LHCN-M2 (cell line): Measurements from ENCODE around the gene SPATA19. TPM values are rescaled to one million over a fixed set of nuclear protein-coding genes. Genes with fewer than 3 reads are reported as not detected.
A peak's percentile ranks its signal among the peaks of the same experiment; 100 is the strongest.

ENCODE experiments used
- DNase-seq: peaks from one replicate; pipeline ENCODE4 v3.0.0-alpha.2; 2012; ENCODE audit warnings: low read depth
- total RNA-seq: library from RNA; depleted of rRNA; stranded (reverse); fragments of >200 nt; gene quantifications from 2 replicates; pipeline ENCODE4 v1.2.3, GENCODE V29; 2014

The SPATA19 gene
- total RNA-seq, 1 experiment from 2014 or later = not detected

DNA sequence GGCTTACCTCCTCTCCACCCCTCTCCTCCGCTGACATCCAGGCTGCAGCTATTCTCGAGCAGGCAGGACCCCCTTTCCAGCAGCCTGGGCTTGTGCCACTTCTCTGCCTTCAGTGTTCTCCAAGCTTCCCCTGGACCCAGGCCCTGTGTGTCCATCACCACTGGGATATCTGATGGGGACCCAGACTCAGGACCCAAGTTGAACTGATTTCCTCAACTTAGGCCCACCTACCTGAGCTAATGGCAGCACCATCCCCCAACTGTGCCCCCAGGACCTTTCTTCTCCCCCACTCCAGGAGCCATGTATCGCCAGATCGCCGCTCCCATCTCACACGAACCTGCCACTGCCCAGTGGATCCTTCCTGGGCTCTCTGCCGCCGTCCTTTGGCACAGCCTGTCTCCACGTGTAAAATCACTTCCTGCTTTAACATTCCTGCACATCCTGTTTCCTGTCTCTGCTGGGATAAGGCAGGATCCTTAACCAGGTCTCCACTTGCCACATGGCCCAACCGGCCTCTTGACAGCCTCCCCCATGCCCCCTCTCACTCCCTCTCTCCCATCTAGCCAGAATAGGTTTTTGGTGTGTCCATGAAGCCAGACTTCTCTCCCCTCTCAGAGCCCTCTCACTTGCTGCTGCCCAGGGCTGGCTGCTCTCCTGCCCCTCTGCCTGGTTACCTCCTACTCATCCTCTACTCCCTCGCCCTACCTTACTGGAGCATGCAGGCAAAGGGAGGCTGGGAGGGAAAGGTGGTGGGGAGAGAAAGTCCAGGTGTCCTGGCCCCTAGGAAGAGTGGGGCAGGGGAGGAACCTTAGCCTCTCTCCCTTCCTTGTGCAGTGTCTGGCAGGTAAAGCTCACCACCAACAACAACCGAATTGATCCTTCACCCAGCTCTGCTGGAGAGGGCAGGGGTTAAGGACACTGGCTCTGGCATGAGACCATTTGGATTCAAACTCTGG, 9.4 kb downstream of the SPATA19 start:
- no peak for DNase-seq

DNA sequence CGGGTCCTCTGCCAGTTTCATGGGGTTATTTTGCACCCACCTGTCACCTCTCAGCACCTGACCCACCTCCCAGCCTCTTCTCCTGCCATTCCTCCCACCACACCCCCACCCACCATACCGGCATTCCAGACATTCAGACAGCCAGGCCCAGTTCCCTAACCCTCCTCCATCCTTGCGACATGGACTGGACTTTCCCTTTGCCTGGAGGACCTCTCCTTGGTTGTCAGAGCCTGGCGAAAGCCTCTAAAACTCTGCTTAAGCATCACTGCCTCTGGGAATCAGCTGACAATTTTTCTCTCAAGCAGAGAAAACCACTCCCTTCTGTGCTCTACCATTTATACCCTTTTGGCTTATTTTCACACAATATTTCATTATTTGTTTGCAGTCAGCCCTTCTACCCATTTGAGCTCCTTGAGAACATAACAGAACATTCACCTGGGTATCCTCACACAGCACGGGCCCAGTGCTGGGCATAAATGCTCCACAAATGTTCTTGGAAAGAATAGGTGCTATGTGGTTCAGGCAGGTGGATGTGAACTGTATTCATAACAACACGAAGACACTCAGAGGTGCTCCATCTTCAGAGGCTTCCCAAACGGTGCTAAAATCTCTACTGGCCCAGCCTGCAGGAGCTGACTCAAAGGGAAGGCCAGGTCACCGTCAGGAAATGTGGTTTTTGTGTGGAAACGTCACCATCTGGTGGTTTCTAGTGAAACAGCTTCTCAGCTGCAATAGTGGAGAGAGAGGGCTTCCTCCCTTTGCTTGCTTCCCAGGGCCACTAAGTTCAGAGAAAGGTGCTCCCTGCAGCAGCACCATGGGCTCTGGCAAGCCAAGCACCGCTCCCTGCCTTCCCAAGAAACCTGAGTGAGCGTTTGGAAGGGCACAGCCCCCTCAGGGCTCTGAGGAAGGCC, 10.4 kb downstream of the SPATA19 start:
- DNase-seq = peak; percentile 8

DNA sequence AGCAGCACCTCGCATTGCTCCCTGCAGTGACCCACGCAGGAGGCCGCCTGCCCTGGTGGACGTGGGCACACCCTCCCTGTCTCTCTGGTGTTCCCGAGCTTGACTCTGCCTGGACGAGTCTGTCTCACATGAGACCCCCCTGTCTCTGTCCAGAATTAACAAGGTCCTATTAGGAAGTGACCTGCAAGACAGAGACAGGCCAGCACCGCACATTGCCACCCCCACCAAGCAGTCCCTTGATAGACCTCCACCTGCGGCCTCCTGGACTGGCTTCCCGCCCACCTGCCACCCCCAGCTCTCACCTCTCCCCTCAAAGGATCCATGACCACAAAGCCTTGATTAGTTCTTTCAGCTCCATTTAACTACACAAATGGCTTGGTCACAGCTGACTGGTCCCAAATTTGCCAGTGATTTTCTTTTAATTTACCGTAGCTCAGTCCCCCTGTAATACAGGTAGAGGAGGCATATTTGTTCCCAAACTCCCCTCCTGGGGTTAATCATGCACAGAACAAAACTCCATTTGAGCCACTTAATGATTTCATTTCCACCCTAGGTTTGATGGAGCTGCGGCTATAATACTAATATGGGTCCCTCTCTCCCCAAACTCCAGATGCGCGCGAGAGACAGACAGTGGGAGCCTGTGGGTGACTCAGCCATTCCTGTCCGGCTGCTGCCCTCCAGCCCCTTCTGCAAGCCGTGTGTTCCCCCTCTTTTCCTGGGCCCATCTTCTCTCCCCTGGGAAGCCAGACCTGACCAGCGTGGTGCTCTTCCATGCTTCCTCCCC, 11.2 kb downstream of the SPATA19 start:
- no peak for DNase-seq

DNA sequence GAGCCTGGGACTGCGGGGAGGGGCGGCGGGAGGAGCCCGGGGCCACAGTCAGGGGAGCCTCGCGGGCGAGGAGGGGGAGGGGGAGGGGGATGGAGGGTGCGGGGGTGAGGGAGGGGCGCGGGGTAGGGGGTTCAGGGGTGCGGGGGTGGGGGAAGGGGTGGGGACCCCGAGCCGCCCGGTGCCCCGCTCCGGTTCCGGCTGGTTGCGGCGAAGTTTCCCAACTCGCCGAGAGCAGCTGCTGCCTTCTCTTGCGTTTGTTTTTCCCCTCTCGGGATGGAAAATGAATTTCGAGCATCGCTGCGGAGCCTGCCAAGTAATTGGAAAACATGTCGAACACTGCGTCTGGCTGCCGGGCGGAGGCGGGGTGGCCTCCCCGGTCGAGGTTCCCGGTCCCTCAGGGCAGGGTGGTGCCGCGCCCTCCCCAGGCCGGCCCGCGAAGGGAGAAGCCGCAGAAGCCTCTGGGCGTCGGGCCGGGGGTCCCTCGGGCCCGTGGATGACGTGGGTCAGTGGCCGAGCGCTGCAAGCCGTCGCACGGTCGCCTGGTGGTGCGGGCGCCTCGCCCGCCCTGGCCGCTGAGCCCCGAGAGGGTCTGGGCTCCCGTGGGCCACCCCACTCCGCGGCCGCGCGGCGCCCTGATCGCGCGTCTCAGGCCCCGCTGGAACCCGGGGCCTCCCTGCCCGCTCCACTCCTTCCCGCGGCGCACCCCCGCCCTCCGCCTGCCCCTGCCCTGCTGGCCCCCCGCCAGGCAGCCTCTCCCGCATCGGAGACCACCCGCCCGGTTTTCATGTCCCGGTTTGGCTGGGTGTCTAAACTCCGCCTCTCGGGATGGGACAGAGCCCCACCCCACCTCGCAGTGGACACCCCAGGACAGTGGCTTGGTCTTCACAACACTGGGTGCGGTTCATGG, 12.1 kb downstream of the SPATA19 start:
- no peak for DNase-seq

DNA sequence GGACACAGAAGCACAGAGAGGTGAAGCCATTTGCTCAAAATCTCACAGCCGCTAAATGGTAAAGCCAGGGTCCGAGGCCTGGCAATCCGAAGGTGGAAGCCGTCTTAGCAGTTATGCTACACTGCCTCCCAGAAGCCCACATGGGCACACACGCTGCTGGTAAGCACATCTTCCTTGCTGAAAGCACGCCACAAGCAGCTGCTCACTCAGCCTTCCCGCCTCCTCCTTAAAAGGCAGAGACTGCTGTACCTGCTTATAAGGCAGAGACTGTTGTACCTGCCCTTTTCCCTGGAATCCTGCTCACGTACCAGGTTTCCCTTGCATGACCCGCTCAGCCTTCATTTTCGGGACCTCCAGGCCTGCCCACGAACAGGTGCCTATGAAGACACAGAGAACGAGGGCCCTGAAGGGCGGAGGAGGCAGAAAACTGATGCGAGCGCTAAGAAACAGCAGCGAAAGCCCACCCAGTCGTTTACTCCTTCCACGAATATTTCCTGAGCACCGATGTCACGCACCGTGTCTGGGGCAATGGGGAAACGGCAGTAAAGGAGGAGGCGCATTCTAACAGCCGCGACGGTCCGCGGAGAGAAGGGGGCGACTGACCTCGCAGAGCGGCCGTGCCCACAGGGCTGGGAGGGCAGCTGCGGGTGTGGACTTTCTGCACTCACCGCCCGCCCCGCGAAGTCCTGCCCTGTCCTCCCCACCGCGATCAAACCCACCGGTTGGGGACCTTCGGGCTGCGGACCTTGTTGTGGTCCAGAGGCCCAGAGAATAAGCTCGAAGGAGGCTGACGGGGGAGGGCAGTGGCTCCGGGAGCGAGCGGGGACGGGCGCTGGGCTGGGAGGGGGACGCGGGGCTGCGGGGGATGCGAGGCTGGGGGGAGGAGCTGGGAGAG, 13.0 kb downstream of the SPATA19 start:
- no peak for DNase-seq

DNA sequence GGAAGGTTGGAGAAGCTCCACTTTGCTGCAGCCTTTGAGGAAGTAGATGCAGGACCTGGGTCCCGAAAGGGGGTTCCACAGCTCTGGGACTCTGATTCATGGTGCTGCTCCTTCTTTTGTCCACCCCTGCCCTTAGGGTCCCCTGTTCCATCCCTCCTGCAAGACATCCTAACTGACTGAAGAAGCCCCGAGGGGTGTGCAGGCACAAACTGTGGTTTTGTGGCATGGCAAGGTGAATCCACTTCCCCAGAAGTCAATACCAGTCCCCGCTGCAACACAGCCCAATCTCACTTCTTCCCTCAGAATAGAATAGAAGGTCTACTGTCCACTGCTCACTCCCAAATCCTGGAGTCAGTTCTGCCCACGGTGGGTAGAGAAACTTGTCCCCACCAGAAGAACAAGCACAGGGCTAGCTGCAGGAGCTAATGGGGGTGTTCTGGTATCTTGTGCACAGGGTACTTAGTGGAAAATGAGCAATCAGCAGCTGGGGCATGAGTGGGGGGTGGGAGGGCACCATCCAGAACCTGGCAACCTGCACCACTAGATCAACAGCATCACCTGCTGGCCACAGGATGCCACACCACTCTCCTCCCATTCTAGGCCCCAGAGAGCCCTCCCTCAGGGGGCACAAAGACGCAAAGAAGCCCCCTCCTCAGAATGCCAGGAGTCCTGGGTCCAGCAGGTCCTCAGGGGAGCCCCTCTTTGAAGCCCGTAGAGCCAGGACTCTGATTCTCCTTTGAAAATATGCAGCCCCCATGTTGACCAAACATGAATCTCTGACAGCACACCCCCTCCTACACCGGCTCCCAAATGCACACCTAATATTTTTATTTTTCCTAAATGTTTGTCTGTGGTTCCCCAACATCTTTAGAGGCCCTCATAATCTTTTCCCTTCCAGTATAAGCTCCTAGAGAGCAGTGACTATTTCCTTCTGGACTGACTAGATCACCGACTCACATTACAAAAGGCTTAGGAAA, 14.1 kb downstream of the SPATA19 start:
- DNase-seq = no peak

DNA sequence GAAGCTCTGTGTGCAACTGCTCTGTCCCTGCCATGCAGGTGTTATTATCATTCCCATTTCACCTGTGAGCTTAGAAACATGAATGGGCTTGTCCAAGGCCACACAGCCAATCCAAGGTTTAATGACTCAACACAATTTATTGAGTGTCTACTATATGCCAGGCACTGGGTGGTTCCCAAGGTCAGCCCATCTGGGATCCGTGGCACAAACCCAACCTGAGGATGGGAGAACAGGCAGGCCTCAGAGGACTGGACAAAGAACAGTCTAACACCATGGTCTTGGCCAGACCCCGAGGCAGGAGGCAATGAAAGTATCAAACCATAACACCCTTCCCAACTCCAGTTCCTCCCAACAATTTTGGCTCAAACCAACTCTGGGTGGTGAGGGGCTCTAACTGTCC, 15.7 kb downstream of the SPATA19 start:
- no peak for DNase-seq

DNA sequence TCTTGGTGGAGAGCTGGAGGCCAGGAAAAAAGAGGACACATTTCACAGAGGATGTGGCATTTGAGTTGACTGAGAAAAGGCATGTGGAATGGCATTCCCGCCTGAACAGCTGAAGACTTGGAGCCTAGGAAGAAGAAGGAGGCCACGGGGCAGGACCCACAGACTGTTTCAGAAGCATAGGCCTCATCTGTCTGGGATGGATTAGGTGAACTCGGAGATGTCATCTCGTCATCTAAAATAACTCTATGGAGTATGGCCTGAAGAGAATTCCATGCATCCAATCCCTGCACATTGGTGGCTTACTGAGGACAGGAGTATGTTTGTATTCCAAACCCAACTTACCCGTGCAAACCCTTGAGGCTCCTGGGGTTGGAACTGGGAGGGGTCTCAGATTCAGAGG, 16.4 kb downstream of the SPATA19 start:
- DNase-seq = no peak

- DNase-seq = no peak
Observed at GRCh38 chr11:133827556-133827955, 17.8 kb downstream of the SPATA19 start.

DNA sequence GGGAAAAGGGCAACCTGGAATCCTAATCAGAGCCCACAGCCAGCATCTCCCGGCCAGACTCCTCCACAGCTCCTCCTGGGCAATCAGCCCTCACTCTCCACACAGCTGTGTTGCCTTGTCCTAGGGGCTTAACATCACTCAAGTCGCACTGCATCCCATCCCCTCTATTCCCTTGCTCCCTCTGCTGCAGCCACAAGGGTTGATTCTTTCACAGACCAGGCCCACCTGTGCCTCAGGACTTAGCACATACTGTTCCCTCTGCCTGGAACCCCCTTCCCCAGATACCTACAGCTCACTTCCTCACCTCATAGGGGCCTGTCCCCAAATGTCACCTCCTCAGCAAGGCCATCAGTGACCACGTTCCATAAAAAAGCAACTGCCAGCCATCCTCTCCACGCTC, 18.4 kb downstream of the SPATA19 start:
- DNase-seq = no peak

GRCh38 chr11:133825666-133826065, 19.6 kb downstream of the SPATA19 start:
- DNase-seq = no peak

DNA sequence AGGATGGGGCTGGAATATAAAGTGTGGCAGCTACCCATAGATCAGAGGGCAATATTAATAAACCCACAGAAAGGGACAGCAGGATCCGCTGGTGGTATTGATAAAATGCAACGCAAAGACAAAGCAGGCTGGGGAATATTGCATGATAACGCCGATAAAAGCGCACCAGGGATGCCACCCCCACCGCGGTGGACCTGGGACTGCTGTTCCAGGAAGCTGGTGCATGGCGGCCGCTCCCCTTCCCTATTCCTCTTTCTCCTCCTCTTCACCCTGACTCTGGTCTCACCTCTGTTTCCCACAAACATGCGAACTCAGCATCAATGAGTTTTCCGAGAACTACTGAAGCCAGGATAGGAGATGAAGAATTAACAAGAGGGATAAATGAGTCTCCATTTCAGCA, 20.2 kb downstream of the SPATA19 start:
- DNase-seq = no peak

DNA sequence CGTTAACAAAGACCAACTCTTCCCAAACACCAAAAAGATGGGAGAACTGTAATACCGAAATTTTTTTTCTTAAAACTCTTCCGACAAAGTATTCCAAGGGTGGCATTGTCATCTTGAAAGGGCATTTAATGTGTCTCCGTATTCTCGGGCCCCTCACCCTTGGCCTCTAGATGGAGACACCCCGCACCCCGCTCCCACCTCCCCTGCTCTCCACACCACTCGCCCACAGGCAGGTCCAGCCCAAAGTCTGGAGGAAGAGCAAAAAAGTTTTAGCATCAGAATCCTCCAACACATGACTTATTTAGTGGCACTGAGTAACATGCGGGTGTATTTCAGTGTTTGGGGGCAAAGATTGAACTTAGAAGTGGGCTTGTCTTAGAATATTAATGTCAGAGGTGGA, 20.7 kb downstream of the SPATA19 start:
- DNase-seq = no peak

DNA sequence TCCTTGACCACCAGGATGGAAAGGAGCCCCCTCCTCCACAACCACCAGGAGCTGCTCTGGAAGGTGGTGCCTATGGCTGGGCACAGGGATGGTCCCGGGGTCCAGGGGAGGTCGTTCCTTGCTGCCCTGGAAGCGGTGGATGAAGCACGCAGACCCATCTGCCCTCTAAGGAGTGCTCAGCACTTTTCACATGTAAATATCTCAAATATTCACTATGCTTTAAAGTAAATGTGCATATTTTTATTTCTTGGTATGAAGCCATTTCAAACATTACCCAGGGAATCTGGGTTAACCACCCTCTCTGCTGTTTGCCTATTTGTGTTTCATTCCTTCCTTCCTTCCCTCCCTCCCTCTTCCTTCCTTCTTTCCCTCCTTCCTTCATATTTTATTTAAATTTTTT, 21.7 kb downstream of the SPATA19 start:
- no peak for DNase-seq

- no peak for DNase-seq
Observed at GRCh38 chr11:133823211-133823610, 22.1 kb downstream of the SPATA19 start.

GRCh38 chr11:133821776-133822175, 23.5 kb downstream of the SPATA19 start:
- no peak for DNase-seq

DNA sequence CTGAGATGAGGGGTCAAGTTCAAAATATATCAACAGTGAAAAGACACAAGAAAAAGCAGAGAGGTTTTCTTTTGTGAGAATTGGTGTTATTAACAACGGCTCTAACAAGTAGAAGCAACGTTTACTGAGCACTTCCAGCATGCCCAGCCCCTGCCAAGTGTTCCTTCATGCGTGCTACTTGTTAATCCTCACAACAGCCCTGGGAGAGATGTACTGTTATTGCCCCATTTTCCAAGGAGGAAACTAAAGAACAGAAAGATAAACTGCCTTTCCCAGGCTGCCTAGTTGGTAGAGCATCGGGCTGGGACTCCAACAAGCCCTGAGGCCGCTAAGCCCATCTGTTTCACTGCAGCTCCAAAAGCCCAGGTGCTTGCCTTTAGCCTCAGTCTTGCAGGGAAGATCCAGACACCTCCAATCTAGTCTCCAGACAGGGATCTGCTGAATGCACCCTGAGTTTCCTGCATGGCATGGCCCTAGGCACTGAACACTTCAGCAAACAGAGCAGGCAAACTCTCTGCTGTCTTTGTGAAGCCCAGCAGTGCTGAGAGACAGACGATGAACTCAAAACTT, 25.5 kb downstream of the SPATA19 start:
- no peak for DNase-seq

DNA sequence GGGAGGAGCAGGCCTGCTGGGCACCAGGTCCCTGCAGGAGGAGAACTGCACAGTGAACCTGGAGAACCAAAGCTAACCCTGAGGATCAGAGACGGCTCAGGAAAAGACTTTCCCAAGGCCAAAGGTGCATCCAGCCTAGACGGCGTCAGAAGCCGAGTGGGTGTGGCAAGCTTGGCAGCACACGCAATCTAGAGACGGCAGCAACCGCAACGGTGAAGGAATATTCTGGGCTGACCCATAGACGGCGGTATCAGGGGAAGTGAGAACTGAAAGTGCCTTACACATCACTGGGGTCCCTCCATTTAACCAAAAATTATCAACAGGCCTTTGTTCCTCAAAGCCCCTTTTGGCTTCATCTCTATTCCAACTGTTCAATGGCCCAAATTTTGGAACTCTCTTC, 26.2 kb downstream of the SPATA19 start:
- DNase-seq = no peak
